LNCAP (cell line): ENCODE data around the gene MROH9.
A peak's percentile ranks its signal among the peaks of the same experiment; 100 is the strongest.

Experiments used
- TF ChIP-seq, protein P1 (sequence below): fragments of 450-650 bp; IDR thresholded peaks from 2 replicates; pipeline ENCODE4 v1.5.1; 2017; ENCODE audit warnings: mild to moderate bottlenecking

MROH9 gene

DNA sequence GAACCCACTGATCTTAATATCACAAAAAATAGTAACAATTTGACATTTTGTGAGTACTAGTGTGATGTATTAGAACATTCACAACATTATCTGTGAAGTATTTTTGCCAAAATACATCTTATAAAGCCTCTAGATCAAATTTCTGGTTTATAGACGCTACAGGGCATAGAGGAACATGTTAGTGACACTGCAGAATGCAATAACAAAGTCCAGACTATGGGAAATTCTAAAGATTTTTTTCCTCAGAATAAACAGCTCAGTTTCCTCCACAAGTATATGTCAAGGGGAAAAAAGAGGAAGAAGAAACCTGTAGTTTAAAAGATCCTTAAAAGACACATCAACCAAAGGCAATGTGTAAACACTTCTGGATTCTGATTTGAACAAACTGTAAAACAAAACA is 26.4 kb upstream of the MROH9 start:
- TF ChIP-seq, protein P1, sequence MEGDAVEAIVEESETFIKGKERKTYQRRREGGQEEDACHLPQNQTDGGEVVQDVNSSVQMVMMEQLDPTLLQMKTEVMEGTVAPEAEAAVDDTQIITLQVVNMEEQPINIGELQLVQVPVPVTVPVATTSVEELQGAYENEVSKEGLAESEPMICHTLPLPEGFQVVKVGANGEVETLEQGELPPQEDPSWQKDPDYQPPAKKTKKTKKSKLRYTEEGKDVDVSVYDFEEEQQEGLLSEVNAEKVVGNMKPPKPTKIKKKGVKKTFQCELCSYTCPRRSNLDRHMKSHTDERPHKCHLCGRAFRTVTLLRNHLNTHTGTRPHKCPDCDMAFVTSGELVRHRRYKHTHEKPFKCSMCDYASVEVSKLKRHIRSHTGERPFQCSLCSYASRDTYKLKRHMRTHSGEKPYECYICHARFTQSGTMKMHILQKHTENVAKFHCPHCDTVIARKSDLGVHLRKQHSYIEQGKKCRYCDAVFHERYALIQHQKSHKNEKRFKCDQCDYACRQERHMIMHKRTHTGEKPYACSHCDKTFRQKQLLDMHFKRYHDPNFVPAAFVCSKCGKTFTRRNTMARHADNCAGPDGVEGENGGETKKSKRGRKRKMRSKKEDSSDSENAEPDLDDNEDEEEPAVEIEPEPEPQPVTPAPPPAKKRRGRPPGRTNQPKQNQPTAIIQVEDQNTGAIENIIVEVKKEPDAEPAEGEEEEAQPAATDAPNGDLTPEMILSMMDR, result no peak

DNA sequence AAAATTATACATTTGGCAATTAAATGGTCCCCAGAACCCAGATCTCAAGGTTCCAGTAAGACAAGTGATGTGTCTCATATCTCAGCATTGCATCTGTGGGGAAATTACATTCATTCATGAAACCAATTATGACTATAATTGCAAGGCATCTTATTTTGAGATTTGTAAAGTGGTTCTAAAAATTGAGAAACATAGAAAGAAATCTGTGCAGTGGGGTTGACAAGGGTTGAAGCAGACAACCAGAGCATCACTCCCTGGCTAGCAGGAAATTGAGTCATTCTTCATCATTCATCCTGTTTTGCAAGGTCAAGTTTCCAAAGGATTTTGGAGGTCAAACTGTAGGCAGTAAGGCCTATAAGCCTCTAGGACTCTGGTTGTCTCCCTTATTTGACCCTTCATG is 25.1 kb upstream of the MROH9 start:
- TF ChIP-seq, protein P1, result no peak

GRCh38 chr1:170917373-170917772 is 18.0 kb upstream of the MROH9 start:
- TF ChIP-seq, protein P1, result no peak

DNA sequence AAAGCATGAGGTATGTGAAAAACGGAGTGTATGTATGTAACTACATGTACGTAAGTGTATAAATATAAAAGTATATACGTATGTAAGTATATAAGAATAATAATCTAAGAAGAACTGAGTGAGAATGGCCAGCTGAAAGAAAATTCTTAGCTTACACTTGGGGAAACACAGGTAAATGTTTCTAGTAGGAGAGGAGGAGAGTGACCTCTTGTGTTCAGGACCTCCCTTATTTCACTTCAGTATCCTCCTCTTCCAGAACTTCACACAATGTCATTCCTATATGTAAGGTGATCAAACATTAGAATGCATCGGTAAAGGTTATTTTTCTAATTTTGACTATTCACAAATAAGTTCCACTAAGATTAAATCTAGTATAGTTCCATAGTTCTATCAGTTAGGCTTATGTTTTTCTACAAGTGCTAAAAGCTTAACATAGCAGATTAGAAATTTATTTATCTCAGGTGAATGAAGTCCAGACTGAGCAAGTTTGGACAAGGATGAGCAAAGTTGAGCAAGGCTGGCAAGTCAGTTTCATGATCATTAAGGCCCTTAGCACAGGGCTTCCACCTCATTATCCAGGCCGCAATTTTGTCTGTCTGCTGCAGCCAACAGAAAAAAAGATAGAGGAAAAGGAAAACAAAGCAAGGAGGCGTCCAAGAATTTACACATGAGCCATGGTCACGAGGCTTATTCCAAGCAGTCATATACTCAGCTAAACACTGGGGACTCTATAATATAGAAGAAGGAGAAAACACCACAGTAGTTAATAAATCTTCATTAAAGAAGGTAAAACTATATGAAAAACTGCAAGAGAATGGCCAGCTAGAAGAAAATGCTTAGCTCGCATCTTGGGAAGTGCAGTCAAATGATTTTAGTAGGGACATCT is 7.1 kb upstream of the MROH9 start:
- TF ChIP-seq, protein P1, result peak; percentile 46

GRCh38 chr1:170929412-170929834 is 5.9 kb upstream of the MROH9 start:
- TF ChIP-seq, protein P1, result no peak

GRCh38 chr1:170929835-170930554 is 5.3 kb upstream of the MROH9 start:
- TF ChIP-seq, protein P1, result peak; percentile 82

DNA sequence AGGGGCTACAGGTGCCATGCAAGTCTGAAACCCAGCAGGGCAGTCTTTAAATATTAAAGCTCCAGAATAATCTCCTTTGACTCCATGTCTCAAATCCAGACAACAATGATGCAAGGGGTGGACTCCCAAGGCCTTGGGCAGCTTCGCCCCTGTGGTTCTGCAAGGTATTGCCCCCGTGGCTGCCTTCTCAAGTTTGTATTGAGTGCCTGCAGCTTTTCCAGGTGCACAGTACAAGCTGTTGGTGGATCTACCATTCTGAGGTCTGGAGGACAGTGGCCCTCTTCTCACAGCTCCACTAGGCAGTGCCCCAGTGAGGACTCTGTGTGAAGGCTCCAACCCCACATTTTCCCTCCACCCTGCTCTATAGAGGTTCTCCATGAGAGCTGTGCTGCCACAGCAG is 3.7 kb upstream of the MROH9 start:
- TF ChIP-seq, protein P1, result no peak
